Adrenal gland (tissue), 12 donors: ENCODE results near the gene TIPARP. TPM values are rescaled to one million over a fixed set of nuclear protein-coding genes. Genes with fewer than 3 reads are reported as not detected.

Experiments used
- DNase-seq, 7 donors: peaks; one replicate each; pipeline ENCODE4 v3.0.0-alpha.2; 2019 to 2020
- H3K27ac ChIP-seq, 5 donors: fragments of 200-600 bp; sonication (generic) in 4 of 5; 1 replicate in 3 of 5; 2 replicates in 2 of 5; pipeline versions ENCODE4 v1.5.1 to v1.8.0; 2016 to 2020; ENCODE audit warnings: mild to moderate bottlenecking in 1 of 5
- H3K27me3 ChIP-seq: fragments of 200-600 bp; 2 replicates; pipeline ENCODE4 v1.8.0; 2021
- H3K36me3 ChIP-seq, 2 donors: fragments of 200-600 bp; replicated peaks in 1 of 2; 1 replicate in 1 of 2; 2 replicates in 1 of 2; pipeline versions ENCODE4 v1.5.1 to v1.8.0; 2018 to 2022
- H3K4me1 ChIP-seq, 2 donors: fragments of 200-600 bp; replicated peaks in 1 of 2; 1 replicate in 1 of 2; 2 replicates in 1 of 2; pipeline versions ENCODE4 v1.5.1 to v1.8.0; 2018 to 2021
- H3K4me3 ChIP-seq, 4 donors: fragments of 200-600 bp; sonication (generic) in 3 of 4; one replicate each; pipeline ENCODE4 v1.5.1; 2016 to 2018
- H3K9me3 ChIP-seq, 3 donors: fragments of 200-600 bp; sonication (generic) in 1 of 3; replicated peaks in 1 of 3; 1 replicate in 2 of 3; 2 replicates in 1 of 3; pipeline versions ENCODE4 v1.5.1 to v1.8.0; 2016 to 2021
- CTCF ChIP-seq, 6 experiments: fragments of 450-650 bp in 4 of 6; fragments of 200-600 bp in 2 of 6; sonication (generic) in 1 of 6; IDR thresholded peaks; 1 replicate in 5 of 6; 2 replicates in 1 of 6; pipeline versions ENCODE4 v1.5.1 to v1.8.0; 2016 to 2021; ENCODE audit warnings: antibody characterized with exemption in 6 of 6, mild to moderate bottlenecking in 2 of 6, moderate library complexity in 1 of 6
- POLR2A ChIP-seq, 2 donors: fragments of 450-650 bp; IDR thresholded peaks; one replicate each; pipeline ENCODE4 v1.6.1; 2017; ENCODE audit warnings: antibody characterized with exemption in 2 of 2, mild to moderate bottlenecking in 2 of 2, moderate library complexity in 1 of 2
- WGBS, 4 donors: extraction: QIAGEN DNeasy Blood & Tissue Kit in 2 of 4; methylation state at CpG; one replicate each; pipeline versions ENCODE4 v1.1.5 to v1.1.7; 2013 to 2017; 5-methylcytosine and 5-hydroxymethylcytosine counted together
- intact Hi-C, 2 donors: fragments of 100-400 bp; cut with DNase I; formaldehyde crosslinking; loops; one replicate each; pipeline versions ENCODE4 v1.14.1 to v1.15.0; 2022 to 2023
- polyA plus RNA-seq, 3 donors: library from polyadenylated mRNA; stranded (reverse); fragments of 200-250 nt in 2 of 3; fragments of 350-450 nt in 1 of 3; fragmentation: Illumina TruSeq in 1 of 3; extraction: RNeasy Lipid Tissue Mini Kit (QIAGEN cat#74804) in 1 of 3; gene quantifications; one replicate each; pipeline ENCODE4 v1.2.3, GENCODE V29; 2013 to 2014
- total RNA-seq, 9 donors: library from RNA; depleted of rRNA in 4 of 9; stranded (reverse); fragments of >200 nt in 4 of 9; fragments of 120-200 nt in 1 of 9; fragmentation: NEBNext Ultra II Directional in 1 of 9; extraction: Animal tissue kit (Norgen Biotek cat#: 25700) in 1 of 9; gene quantifications; one replicate each; pipeline versions ENCODE4 v1.1.0 to v1.2.4, GENCODE V29; 2013 to 2023
- donor health status: healthy with polysubstance abuse.
- donor health status: Bipolar disorder and iron deficiency.
- donor health status: DM: yes; HTN: yes; CAD: no.
- donor health status: DM: no; HTN: no; CAD: no.
- donor health status: DM: no; HTN: no; CAD: no.
- donor health status: DM: yes; HTN: yes; CAD: no.

Gene TIPARP
- total and polyA plus RNA-seq, 12 donors: 9.5 to 75.5 (median 18.2) TPM

GRCh38 chr3:156743859-156744258 is 69.5 kb downstream of the TIPARP start:
- Histone ChIP-seq H3K4me3 (no peak overlapping the region), H3K4me1 (no peaks in the 10 kb centered on the region), H3K27ac (no peak overlapping the region), H3K36me3 (no peaks in the 10 kb centered on the region), H3K9me3 (no peaks in the 10 kb centered on the region), H3K27me3 (no peaks in the 10 kb centered on the region)
- WGBS, 4 donors: 84 to 96% (median 90%) methylated on average over 5 of the region's 5 CpGs
- intact Hi-C loops: no loop called here
- no peak for DNase-seq
- TF ChIP-seq CTCF (IDR thresholded peaks at IDR 0.05) (no peak), POLR2A (IDR thresholded peaks at IDR 0.05) (no peak)

- H3K27me3 ChIP-seq: no peaks in the 10 kb centered on the region
- no peak overlapping the region for H3K4me3 ChIP-seq
- DNase-seq: no peak
- H3K4me1 ChIP-seq: no peaks in the 10 kb centered on the region
- WGBS, 4 donors: 83 to 87% (median 84%) methylated on average over 7 of the region's 7 CpGs
- TF ChIP-seq CTCF (IDR thresholded peaks at IDR 0.05) (no peak), POLR2A (IDR thresholded peaks at IDR 0.05) (no peak)
- H3K9me3 ChIP-seq: no peaks in the 10 kb centered on the region
- H3K27ac ChIP-seq: no peak overlapping the region
- H3K36me3 ChIP-seq: no peaks in the 10 kb centered on the region
- intact Hi-C loops: no loop called here
These were observed 70.2 kb downstream of the TIPARP start for GRCh38 chr3:156744631-156745030.

GRCh38 chr3:156745766-156746165 is 71.4 kb downstream of the TIPARP start:
- no peak for TF ChIP-seq POLR2A (IDR thresholded peaks at IDR 0.05)
- no peak for TF ChIP-seq CTCF (IDR thresholded peaks at IDR 0.05)
- H3K27me3 ChIP-seq: no peaks in the 10 kb centered on the region
- no peaks in the 10 kb centered on the region for H3K4me1 ChIP-seq
- H3K9me3 ChIP-seq: no peaks in the 10 kb centered on the region
- H3K36me3 ChIP-seq: no peaks in the 10 kb centered on the region
- intact Hi-C loops: no loop called here
- 71 to 84% (median 74%) methylated on average over 1 of the region's 1 CpG for WGBS, 4 donors
- no peak for DNase-seq
- no peak overlapping the region for H3K27ac ChIP-seq
- H3K4me3 ChIP-seq: no peak overlapping the region

DNA sequence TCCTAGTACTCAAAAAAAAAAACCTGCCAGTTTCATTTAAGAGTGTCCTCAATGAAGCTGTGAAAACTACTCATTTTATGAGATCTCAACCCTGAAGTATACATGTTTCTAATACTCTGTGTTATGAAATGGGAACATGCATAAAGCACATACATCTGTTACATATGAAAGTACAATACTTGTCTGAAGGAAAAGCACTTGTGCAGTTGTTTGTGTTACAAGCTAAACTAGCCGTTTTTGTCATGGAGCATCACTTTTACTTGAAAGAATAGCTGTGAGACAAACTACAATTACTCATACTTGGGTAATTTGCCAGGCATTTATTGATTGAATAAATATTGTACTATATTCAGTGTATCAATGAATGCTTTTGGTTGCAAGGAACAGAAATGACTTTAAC is 72.7 kb downstream of the TIPARP start:
- no peak overlapping the region for H3K27ac ChIP-seq
- no peaks in the 10 kb centered on the region for H3K36me3 ChIP-seq
- no peaks in the 10 kb centered on the region for H3K9me3 ChIP-seq
- no peaks in the 10 kb centered on the region for H3K27me3 ChIP-seq
- TF ChIP-seq POLR2A (IDR thresholded peaks at IDR 0.05) (no peak), CTCF (IDR thresholded peaks at IDR 0.05) (no peak)
- no peaks in the 10 kb centered on the region for H3K4me1 ChIP-seq
- intact Hi-C loops: no loop called here
- no peak overlapping the region for H3K4me3 ChIP-seq
- 77 to 100% (median 88%) methylated on average over 1 of the region's 1 CpG for WGBS, 4 donors
- no peak for DNase-seq
